ENCODE results near the gene ALDH8A1.

DNA sequence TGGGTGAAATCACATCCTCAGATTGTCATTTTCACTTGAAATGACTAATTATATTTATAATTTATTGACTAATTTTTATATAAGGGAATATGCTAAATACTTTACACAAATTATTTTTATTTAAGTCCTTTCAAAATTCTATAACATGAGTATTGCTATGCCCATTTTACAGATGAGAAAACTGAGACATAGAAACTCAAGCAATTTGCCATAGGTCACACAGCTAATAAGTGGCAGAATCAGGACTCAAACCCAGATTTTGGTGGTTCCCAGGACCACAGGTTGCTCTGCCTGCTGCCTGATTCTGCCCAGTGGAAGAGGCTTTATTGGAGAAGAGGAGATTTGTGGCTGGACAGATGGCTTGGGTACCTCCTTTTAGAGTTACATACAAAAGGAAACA lies 4.9 kb downstream of the ALDH8A1 start:
- TF ChIP-seq GTF2F1 (IDR thresholded peaks at IDR 0.05; ENCODE audit: borderline replicate concordance, low read depth, low read length): no peak
- no peak for TF ChIP-seq EP300 (IDR thresholded peaks at IDR 0.05; ENCODE audit: borderline replicate concordance in 1 of 2, low read depth in 2 of 2, low read length in 2 of 2)
- TF ChIP-seq RNF2 (IDR thresholded peaks at IDR 0.05; ENCODE audit: borderline replicate concordance, low read depth, low read length, missing control alignments, poor library complexity, severe bottlenecking): no peak
- no peak for TF ChIP-seq POLR2AphosphoS5 (IDR thresholded peaks at IDR 0.05; ENCODE audit: low read depth, low read length)
- no peak for TF ChIP-seq MAX (IDR thresholded peaks at IDR 0.05)
- no peak for TF ChIP-seq RBBP5 (IDR thresholded peaks at IDR 0.05; ENCODE audit: borderline replicate concordance, low read depth, low read length)
- TF ChIP-seq, protein P1, sequence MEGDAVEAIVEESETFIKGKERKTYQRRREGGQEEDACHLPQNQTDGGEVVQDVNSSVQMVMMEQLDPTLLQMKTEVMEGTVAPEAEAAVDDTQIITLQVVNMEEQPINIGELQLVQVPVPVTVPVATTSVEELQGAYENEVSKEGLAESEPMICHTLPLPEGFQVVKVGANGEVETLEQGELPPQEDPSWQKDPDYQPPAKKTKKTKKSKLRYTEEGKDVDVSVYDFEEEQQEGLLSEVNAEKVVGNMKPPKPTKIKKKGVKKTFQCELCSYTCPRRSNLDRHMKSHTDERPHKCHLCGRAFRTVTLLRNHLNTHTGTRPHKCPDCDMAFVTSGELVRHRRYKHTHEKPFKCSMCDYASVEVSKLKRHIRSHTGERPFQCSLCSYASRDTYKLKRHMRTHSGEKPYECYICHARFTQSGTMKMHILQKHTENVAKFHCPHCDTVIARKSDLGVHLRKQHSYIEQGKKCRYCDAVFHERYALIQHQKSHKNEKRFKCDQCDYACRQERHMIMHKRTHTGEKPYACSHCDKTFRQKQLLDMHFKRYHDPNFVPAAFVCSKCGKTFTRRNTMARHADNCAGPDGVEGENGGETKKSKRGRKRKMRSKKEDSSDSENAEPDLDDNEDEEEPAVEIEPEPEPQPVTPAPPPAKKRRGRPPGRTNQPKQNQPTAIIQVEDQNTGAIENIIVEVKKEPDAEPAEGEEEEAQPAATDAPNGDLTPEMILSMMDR (IDR thresholded peaks at IDR 0.05; ENCODE audit: control extremely low read depth in 1 of 3, insufficient read depth in 1 of 3, low read depth in 1 of 3, low read length in 3 of 3): no peak
- TF ChIP-seq TAF1 (IDR thresholded peaks at IDR 0.05; ENCODE audit: low read depth, low read length): no peak
- TF ChIP-seq POLR2A (IDR thresholded peaks at IDR 0.05; ENCODE audit: control extremely low read depth in 1 of 2, low read depth in 2 of 2, low read length in 2 of 2): no peak
